Measurements from ENCODE around the gene NEUROD2. TPM values are rescaled to one million over a fixed set of nuclear protein-coding genes. Genes with fewer than 3 reads are reported as not detected.

NEUROD2 gene
- total and polyA plus RNA-seq, 2 donors (not counting 3 experiments of a cell fraction or from before 2014, with no cell fraction given): not detected

- H3K9me1 ChIP-seq (replicated peaks; ENCODE audit: control insufficient read depth, extremely low read depth, insufficient read depth, low read length): no peaks in the 10 kb centered on the region
- H3K4me3 ChIP-seq (replicated peaks in 1 of 3; ENCODE audit: insufficient read depth in 1 of 3, low read depth in 1 of 3, low read length in 3 of 3): no peak overlapping the region
- FAIRE-seq (no peak), DNase-seq (ENCODE audit: low read depth, low spot score) (no peak)
- no peak overlapping the region for H3K4me2 ChIP-seq (ENCODE audit: insufficient read depth, low read length)
- TF ChIP-seq GATA2 (IDR thresholded peaks at IDR 0.05; ENCODE audit: insufficient read depth, insufficient read length, low read depth, low read length): no peak
- TF ChIP-seq EZH2 (IDR thresholded peaks at IDR 0.05; ENCODE audit: borderline replicate concordance, low read depth, low read length, severe bottlenecking): no peak
- TF ChIP-seq JUN (IDR thresholded peaks at IDR 0.05; ENCODE audit: borderline replicate concordance, insufficient read depth, insufficient read length, low read depth): no peak
- TF ChIP-seq POLR2A (IDR thresholded peaks at IDR 0.05; ENCODE audit: low read depth, low read length): no peak
- TF ChIP-seq POLR2AphosphoS5 (IDR thresholded peaks at IDR 0.05; ENCODE audit: insufficient read depth, low read depth, low read length): no peak
- no peak for TF ChIP-seq FOS (IDR thresholded peaks at IDR 0.05; ENCODE audit: borderline replicate concordance, insufficient read depth, low read length)
- TF ChIP-seq MYC (IDR thresholded peaks at IDR 0.05; ENCODE audit: low read depth, low read length): no peak
- no peak for TF ChIP-seq MAX (IDR thresholded peaks at IDR 0.05; ENCODE audit: insufficient read depth, insufficient read length)
- no peak for TF ChIP-seq CTCF (IDR thresholded peaks at IDR 0.05; ENCODE audit: extremely low read depth in 1 of 2, insufficient read depth in 1 of 2, low read depth in 1 of 2, low read length in 2 of 2)
- POLR2A ChIA-PET: no interaction called here
- BruUV-seq (replicated peaks): no TSS peak
- no peaks in the 10 kb centered on the region for H3K9me3 ChIP-seq (replicated peaks; ENCODE audit: control insufficient read depth, insufficient read depth, low read length)
- peaks cover 0 to 22% of the 10 kb centered on the region in 2 experiments for H3K36me3 ChIP-seq (ENCODE audit: control insufficient read depth in 2 of 2, extremely low read depth in 1 of 2, insufficient read depth in 2 of 2, low read length in 2 of 2)
- intact Hi-C loops (cut with micrococcal nuclease): no loop called here
- dilution Hi-C loops (cut with MboI; ENCODE audit: extremely low pct_ligation_motif_present, low sequenced_read_pairs): no loop called here
- CTCF ChIA-PET: interaction anchor here (1.0 to 3.0 kb wide), 5 partner anchors 11 to 59 kb away, joined by 4 to 11 read pairs (median 5); no protein-coding TSS in a partner anchor
- H3K27ac ChIP-seq (ENCODE audit: insufficient read depth, low read depth, low read length): no peak overlapping the region
- H3K4me1 ChIP-seq (ENCODE audit: control insufficient read depth, extremely low read depth, insufficient read depth, low read length): no peaks in the 10 kb centered on the region
- no peak overlapping the region for H2AFZ ChIP-seq (ENCODE audit: low read depth, low read length)
- no peaks in the 10 kb centered on the region for H3K27me3 ChIP-seq (ENCODE audit: control insufficient read depth in 2 of 2, insufficient read depth in 2 of 2, low read length in 2 of 2)
- no peaks in the 10 kb centered on the region for H3K79me2 ChIP-seq (ENCODE audit: control insufficient read depth, insufficient read depth, low read length)
- no peaks in the 10 kb centered on the region for H4K20me1 ChIP-seq (replicated peaks; ENCODE audit: control insufficient read depth, extremely low read depth, insufficient read depth, low read length)
- no peak overlapping the region for H3K9ac ChIP-seq (replicated peaks; ENCODE audit: extremely low read depth, insufficient read depth, low read length)
These were observed 43.4 kb downstream of the NEUROD2 start for GRCh38 chr17:39564211-39564848.

Data from endothelial cell of umbilical vein (primary cell).